ENCODE results near the gene TPST2.
A peak's percentile ranks its signal among the peaks of the same experiment; 100 is the strongest.
"Not testable (repeated sequence)": the region's sequence is repeated elsewhere in the genome, so short reads cannot be mapped to it uniquely, and the experiment has no call there.

TPST2 gene

DNA sequence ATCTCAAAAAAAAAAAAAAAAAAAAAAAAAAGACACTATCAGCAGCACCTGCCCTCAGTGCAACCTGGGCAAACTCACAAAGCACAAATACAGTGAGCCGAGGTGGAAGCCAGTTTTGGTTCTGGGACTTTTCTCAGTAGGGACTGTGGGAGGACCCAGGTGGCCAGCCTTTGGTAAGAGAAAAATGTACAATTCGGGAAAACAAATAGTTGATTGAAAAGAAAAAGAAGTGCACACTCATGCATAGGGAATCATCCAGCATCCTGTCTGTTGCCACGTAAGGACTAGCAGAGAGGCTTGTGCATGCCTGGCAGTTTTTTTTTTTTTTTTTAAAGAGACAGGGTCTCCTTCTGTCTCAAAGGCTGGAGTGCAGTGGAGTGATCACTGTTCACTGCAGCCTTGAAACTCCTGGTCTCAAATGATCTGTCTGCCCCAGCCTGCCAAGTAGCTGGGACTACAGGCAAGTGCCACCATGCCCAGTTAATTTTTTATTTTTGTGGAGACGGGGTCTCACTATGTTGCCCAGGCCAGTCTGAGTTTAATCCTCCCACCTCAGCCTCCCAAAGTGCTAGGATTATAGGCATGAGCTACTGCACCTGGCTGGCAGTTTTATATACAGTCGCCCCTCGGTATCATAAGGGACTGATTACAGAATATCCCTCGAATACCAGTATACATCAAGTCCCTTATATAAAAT, 36.7 kb downstream of the TPST2 start:
- no peak for DNase-seq

DNA sequence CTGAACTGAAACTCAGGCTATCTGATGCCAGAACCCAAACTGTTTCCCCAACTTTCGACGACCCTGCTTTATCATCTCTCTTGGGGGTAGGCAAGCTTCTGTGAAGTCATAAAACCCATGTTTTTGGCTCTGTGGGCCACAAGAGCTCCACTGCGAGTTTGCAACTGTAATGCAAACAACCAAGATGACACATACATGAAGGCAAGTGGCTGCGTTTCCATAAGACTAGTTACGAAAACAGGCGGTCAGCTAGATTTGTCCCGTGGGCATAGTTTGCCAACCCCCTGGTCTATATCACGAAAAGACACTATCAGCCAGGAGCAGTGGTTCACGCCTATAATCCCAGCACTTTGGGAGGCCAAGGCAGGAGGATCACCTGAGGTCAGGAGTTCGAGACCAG, 37.5 kb downstream of the TPST2 start:
- DNase-seq, result no peak

DNA sequence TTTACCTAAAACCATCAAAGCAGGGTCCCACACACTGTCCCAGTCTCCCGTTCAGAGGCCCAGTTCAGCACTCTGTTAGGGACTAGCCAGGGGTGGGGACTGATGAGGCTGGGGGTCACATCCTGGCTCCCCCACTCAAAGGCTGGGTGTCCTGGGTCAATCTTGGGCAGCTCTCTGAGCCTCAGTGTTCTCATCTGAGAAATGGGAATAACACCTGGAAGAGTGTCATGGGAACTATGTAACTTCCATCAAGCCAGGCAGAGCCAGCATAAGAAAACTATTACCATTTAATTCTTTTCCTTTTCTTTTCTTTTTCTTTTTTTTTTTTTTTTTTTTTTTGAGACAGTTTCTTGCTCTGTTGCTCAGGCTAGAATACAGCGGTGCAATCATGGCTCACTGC, 38.4 kb downstream of the TPST2 start:
- DNase-seq, result no peak

DNA sequence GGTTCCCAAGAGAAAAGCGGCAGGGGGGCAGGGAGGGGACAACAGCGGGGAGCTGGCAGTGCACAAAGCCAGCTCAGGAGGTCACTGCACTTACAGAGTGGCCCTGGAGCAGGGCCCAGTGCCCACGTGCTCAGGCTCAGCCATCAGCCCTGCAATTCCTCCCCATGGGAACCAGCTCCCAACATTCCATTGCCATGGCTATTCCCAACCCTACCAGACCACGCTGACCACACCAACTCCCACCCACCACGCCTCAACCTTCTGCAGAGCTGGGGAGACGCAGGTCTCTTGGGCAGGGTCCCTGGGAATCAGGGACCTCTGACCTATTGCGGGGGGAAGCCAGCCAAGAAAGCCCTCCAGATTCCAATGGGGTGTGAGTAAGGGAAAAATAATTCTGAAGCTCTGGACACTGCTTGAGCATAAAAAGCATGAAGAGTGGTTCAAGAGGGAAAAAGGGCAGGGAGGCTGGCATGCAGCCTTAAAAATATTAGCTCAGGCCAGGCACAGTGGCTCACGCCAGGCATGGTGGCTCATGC, 39.4 kb downstream of the TPST2 start:
- DNase-seq, result no peak

DNA sequence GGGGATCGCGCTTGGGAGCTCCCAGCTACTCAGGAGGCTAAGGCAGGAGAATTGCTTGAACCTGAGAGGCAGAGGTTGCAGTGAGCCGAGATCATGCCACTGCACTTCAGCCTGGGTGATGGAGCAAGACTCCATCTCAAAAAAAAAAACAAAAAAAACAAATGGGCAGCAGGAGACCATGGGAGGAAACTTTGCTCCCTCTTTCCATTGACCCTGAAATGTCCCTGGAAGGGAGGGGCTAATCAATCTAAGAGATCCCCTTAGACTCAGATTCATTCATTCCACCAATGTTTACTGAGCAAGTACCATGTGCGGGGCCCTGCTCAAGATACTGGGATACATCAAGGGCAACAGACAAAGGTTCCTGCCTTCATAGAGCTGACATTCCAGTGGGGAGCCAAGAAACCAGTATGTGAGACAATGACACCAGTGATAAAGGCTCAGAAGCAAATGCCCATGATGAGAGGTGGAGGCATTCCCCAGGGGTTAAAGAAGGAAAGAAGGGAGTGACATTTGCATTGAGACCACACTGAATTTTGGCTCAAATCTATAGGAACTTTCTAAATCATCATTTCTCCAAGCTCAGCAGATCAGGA, 39.9 kb downstream of the TPST2 start:
- DNase-seq, result no peak

DNA sequence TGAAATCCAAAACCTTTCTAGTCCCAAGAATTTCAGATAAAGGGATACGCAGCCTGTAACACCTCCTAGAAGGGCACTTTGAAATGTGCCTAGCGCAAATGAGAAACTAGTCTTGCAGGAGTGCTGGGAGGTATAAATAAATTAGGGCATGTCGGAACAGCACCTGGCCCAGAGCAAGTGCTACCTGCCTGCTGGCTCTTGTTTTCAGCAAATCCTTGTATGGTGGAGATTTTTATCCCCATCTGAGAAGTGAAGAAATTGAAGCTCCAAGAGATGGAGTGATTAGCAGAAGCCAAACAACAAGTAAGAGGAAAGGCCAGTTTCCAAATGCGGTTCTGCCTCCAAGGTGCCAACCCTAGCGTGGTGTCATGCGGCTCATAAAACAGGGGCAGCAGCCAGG, 40.9 kb downstream of the TPST2 start:
- no peak for DNase-seq

DNA sequence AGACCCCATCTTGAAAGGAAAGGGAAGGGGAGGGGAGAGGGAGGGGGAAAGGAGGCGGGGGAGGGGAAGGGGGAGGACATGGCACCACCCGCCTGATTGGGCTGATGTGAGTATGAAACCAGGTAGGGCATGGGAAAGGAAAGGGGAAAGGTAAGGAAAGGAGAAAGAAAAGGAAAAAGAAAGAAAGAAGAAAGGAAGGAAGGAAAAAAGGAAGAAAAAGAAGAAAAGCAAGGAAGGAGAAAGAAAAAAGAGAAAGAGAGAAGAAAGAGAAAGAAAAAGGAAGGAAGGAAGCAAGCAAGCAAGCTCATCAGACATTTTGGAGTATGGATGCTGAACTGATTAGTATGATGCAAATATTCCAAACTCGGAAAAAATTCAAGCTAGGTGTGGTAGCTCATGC, 41.6 kb downstream of the TPST2 start:
- DNase-seq, result no peak

DNA sequence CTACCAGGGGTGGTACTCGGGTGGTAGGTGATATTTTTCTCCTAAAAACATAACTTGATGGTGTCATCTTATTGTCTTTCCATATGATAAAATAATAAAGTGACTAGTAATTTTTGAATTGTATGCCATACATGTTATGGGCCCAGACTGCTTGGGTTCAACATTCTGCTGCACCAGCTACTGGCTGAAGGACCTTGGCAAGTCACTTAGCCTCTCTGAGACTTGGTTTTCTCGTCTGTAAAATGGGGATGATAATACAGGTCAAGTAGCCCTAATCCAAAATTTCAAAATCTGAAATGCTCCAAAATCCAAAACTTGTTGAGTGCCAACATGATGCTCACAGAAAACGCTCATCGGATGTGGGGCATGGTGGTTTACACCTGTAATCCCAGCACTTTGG, 42.1 kb downstream of the TPST2 start:
- DNase-seq, result no peak

DNA sequence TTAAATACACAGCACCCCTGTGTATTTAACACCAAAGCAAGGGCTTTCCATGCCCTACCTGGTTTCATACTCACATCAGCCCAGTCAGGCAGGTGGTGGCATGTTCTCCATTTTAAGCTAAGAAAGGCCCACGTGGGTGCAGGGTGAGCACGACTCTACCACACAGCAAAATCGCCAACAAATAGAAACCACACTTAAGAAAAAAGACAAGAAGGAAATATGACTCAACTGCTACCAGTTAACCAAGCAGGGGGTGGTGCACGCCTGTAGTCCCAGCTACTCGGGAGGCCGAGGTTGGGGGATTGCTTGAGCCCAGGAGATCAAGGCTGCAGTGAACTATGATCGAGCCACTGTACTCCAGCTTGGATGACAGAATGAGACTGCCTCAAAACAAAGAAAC, 42.5 kb downstream of the TPST2 start:
- no peak for DNase-seq

DNA sequence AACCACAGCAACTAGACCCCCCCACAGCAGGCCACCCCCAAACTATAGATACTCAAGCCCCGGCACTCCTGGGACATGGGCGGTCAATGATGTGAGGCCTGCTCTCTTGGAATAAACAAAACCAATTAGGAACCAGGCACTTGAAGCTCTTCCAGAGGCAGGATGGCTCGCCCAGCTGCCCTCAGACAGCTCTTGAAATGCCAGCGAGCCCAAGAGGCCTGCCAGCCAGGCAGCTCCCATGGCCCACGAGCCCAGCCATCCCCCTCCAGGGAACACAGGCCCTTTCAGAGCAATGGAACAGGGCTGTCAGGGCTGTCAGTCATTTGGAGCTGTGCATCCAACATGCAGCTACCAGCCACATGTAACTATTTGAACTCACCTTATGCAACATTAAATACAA, 43.6 kb downstream of the TPST2 start:
- peak; percentile 22 for DNase-seq

DNA sequence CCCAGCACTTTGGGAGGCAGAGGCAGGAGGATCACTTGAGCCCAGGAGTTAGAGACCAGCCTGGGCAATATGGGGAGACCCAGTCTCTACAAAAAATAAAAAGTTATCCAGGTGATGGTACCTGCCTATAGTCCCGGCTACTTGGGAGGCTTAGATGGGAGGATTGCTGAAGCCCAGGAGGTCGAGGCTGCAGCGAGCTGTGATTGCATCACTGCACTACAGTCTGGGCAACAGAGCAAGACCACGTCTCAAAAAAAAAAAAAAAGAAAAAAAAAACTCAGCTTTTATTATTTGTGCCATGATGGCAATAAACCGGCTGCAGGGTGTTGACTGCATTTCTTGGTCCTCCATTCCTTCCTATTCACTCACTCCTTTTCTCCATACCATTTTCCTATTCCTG, 44.1 kb downstream of the TPST2 start:
- DNase-seq, result no peak

DNA sequence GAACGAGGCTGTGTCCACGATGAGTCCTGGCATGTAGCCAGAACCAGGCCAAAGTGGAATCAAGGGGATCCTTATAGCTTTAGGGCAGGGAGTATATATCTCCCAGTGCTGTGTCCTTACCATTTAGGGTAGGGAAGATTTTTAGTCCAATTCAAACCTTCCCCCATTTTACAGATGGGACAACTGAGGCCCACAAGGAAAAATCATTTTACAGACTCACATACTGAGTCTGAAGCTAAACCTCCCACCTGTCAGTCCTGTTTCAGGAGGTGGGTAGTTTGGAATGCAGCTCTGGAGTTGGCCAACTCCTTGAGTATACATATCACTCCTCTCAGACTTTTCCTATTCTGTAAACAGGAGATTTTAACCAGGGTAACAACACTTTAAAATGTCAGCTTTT, 44.5 kb downstream of the TPST2 start:
- DNase-seq, result no peak

DNA sequence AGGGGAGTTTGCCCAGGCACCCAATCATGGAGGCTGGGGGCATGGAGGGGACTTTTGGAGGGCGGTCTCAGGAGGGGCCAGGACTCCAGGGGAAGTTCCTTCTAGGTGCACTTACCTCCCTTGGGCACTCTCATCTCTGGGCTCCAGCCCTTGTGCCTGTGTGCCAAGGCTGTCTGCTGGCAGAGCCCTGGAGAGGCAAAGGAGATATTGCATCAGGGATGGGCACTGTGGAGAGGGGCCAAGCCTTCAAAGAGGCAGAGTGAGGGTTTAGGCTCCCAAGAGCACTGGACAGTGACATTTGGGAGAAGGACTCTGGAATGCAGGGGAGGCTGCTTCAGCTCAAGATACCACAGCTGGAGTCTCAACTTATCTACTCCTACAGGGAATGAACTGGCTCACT, 45.4 kb downstream of the TPST2 start:
- DNase-seq, result no peak

DNA sequence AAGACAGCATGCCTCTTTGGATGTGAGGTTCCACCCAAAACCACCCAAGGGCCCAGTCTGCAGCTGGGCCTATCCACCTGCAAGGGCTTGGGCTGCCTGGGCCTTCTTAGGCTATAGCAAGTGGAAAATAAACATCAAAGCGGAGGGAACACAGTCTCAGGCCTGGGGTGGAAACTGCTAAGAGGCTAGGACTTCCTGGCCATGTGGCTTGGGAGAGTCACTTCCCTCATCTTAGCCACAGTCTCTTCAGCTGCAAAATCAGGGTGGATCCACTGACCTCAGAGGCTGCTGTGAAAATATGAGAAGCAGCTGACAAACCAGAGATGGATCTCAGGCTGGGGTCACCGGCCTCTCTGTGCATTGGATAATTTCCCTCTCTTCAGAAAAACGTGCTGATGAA, 47.1 kb downstream of the TPST2 start:
- DNase-seq, result no peak

DNA sequence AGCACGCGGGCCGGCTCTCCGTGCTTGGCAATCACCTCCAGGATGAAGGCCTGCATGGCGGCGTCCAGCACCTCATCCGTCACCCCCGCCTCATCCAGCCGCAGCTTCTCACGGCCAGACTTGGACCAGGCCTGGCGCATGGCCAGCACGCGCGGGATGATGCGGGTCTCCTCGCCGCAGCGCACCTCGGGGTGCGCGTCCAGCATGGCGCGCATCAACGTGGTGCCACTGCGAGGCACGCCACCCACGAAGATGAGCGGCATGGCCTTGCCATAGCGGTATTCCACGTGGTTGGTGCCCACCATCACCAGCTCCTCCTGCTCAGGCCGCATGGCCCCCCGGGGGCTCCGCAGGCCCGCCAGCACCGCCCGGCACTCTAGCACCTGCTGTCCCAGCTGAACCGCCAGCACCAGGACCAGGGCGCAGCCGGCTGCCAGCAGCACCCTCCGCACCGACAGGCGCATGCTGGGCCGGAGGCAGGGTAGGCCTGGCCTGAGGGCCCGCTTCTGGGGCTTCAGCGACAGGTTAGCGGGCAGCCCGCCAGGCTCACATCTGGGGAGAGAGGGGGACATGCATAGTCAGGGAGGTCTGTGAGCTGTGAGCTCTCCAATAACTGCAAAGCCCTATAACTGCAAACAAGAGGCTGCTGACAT, 48.6 kb downstream of the TPST2 start:
- DNase-seq, result no peak

DNA sequence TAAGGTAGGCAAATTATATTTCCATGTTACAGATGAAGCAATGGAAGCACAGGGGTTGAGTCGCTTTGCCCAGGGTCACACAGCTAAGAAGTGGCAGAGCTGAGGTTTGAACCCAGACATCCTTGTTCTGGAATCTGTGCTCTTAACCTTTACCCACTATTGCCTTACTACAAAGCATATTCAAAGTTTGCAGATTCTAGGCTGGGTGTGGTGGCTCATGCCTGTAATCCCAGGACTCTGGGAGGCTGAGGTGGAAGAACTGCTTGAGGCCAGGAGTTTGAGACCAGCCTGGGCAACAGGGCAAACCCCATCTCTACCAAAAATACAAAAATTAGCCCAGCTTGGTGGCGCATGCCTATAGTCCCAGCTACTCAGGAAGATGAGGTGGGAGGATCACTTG, 49.8 kb downstream of the TPST2 start:
- DNase-seq, result no peak

DNA sequence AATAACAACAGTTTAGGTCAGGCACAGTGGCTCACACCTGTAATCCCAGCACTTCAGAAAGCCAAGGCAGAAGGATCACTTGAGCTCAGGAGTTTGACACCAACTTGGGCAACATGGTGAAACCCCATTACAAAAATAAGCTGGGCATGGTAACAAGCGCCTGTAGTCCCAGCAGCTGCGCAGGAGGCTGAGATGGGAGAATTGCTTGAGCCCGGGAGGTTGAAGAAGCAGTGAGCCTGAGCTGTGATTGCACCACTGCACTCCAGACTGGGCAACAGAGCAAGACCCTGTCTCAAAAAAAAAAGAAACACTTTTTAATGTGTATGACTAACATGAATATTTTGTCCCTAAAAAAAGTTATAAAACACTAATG, 53.2 kb downstream of the TPST2 start:
- no peak for DNase-seq

DNA sequence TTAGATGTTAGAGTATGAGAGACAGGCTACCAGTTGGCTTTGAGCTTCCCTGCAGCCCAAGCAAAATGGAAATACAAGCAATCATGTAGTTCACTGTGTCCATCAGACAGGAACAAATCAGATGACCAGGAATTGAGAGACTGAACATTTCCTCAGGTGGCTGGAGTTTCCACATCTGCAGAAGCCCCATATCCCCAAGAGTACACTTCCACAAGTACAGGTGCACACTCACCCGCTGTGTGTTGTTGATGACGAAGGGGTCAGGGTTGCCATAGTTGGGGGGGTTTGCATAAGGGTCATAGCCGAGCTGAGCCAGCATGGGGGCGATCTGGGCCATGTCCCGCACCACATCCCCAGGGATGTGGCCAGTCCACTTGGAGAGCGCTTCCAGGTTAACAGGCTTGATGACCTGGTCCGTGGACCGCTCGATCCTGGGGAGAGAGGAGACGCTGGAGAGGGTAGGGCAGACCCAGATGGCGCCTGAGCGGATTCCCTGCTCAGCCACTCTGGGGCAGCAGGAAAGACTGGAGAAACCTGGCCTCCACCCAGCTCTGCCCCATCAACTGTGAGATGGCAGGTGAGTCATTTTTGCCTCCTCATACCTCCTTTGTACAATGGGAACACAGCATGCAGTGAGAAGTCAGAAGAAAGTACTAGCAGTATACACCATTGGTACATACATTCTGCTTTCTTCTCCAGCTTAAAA, 53.7 kb downstream of the TPST2 start:
- no peak for DNase-seq

DNA sequence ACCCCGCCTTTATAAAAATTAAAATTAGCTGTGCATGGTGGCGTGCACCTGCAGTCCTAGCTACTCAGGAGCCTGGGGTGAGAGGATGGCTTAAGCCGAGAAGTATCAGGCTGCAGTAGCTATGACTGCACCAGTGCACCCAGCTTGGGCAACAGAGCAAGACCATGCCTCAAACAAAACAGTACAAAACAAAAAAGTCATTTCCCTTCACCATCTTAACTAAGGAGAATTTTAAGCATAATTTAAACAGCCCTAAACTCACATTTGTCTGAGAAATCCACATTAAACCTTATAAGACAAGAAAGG, 54.4 kb downstream of the TPST2 start:
- no peak for DNase-seq

DNA sequence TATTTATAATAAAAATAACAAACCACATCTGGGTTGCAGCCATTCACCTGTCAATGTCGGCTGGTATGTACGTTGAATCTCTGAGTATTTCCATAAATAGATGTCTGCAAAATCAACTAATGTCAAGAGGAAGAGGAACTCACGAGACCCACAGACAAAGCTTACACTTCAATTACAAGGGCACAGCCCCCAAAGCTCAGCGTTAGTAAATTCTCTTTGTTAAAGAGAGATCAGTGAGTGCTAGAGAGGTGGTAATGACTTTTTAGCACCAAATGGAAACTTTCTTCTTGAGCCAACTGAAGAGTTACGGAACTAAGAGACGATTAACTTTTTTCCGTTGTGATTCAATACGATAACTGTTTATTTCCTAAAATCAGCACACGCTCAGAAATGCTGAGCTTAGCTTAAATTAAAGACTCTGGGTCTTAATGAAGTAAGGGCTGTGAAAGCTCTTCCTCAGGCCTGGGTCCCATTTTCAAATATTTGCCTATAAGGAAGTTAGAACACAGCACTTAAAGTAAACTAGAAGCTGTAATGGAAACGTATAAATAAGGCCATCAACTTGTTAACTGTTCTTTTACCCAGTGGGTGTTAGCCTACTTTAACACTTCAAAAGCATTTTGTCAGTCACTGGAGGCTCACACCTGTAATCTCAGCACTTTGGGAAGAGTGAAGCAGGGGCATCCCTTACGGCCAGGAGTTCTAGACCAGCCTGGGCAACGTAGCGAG, 54.9 kb downstream of the TPST2 start:
- no peak for DNase-seq

DNA sequence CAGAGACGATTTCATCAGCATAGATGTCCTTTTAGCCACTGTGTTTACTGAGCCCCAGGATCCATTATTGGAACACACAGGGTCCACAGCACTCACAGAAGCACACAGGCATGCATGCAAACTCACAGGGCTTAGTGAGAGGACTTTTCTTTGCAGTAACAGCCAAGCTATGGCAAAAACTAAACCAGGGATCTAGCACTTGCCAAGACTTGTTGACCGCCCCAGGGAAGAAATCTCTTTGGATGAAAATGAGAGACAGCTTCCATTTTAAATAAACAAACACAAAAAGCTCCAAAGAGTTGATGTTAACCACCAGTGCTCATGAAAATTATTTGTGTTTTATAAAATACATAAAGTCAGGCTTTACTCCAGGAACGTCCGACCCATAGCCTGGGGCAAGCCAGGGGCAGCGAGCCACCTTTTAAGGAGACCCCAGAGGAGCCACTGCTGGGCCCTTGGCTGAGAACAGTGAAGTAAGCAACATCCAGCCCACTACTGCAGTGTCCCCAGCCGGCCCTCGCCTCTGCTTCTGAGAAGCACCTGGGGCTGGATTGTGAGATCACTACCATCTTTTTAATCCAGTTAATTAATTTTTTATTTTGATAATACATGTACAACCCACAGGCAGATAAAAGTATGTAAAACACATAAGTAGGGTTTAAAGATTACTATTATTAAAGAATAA, 55.6 kb downstream of the TPST2 start:
- no peak for DNase-seq

DNA sequence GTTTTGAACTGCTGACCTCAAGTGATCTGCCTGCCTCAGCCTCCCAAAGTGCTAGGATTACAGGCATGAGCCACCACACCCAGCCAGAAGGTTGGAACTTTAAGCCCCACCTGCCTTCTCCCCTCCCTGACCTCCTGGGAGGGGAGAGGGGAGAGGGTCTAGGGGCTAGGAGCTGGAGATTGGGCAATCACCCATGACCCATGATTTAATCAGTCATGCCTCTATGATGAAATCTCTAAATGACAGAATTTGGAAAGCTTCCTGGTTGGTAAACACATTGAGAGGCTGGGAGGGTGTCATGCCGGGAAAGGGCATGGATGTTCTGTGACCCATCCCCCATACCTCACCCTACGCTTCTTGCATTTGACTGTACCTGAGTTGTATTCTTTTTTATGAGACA, 60.6 kb downstream of the TPST2 start:
- peak; percentile 73 for DNase-seq

DNA sequence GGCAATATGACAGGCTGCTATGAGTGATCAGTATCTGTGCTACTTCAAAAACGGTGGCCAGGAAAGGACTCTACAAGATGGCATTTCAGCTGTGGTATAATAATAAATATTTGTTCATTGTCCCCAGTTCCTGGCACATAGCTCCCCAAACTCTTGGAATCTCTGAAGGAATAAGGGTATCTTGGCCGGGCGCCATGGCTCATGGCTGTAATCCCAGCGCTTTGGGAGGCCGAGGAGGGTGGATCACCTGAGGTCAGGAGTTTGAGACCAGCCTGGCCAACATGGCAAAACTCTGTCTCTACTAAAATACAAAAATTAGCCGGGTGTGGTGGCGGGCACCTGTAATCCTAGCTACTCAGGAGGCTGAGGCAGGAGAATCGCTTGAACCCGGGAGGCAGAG, 61.4 kb downstream of the TPST2 start:
- DNase-seq, result not testable (repeated sequence)

Data from NCI-H2029 treated with DMSO at 0.1 percent for 48 hours (cell line).